ENCODE data around the gene CENPV.
"Not testable (repeated sequence)": the region's sequence is repeated elsewhere in the genome, so short reads cannot be mapped to it uniquely, and the experiment has no call there.

Gene CENPV

DNA sequence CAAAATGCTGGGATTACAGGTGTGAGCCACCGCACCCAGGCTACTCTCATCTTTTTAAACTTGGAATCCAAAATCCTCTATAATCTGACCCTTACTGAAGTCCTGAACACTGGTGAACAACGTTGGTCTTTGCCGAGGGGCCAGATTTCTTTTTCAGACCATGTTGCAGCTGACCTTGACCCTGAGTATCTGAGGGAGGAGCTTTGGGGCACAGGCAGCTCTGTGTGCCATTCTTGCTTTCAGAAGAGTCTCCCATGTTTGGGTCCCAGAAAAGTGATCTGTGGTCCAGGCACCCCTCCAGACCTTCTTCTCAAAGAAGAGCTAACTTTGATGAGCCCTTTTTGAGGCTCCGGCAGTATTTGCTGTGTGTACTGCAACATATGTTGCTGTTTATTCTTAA, 50.4 kb downstream of the CENPV start:
- Histone ChIP-seq H3K36me3 (ENCODE audit: control insufficient read depth, insufficient read depth, low read length) (no peaks in the 10 kb centered on the region), H3K4me3 (ENCODE audit: low read length) (no peak overlapping the region), H3K9me3 (ENCODE audit: control insufficient read depth, low read length) (no peaks in the 10 kb centered on the region), H3K4me1 (ENCODE audit: control insufficient read depth, insufficient read depth, low read length) (peaks cover 31% of the 10 kb centered on the region), H3K9ac (ENCODE audit: low read length) (no peak overlapping the region), H3K27me3 (ENCODE audit: control insufficient read depth, insufficient read depth, low read length) (no peaks in the 10 kb centered on the region)

DNA sequence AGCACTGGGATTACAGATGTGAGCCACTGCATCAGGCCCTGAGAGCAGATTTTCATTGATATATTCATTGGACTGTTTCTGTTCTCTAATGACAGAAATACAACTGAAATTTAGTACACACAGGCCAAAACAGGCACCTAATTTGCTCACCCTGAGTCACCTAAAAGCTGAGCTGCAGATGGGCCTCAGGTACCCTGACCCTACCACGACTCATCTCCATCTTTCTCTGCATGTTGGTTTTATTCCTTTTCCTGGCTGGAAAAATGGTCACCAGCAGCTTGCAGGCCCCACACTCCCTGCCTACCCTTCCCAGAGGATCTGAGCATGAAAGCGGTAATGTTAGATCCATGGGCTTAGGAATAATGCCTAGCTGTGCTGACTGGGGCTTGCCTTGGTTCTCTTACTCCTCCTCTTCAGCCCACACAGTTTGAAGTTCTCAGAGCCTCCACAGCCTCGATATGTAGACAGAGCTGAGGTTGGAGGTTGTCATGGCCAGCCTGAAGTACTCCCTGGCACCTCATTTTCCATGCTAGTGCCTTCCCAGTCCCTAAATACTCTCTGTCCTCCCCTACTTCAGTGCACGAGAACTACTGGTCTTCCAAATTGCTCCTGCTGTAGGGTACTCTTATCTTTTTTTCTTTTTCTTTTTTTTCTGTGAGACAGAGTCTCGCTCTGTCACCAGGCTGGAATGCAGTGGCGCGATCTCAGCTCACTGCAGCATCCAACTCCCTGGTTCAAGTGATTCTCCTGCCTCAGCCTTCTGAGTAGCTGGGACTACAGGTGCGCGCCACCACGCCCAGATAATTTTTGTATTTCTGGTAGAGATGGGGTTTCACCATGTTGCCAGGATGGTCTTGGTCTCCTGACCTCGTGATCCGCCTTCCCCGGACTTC, 51.1 kb downstream of the CENPV start:
- Histone ChIP-seq H3K4me3 (ENCODE audit: low read length) (no peak overlapping the region), H3K36me3 (ENCODE audit: control insufficient read depth, insufficient read depth, low read length) (no peaks in the 10 kb centered on the region), H3K9me3 (ENCODE audit: control insufficient read depth, low read length) (no peaks in the 10 kb centered on the region), H3K9ac (ENCODE audit: low read length) (no peak overlapping the region), H3K4me1 (ENCODE audit: control insufficient read depth, insufficient read depth, low read length) (peaks cover 34% of the 10 kb centered on the region), H3K27me3 (ENCODE audit: control insufficient read depth, insufficient read depth, low read length) (no peaks in the 10 kb centered on the region)

DNA sequence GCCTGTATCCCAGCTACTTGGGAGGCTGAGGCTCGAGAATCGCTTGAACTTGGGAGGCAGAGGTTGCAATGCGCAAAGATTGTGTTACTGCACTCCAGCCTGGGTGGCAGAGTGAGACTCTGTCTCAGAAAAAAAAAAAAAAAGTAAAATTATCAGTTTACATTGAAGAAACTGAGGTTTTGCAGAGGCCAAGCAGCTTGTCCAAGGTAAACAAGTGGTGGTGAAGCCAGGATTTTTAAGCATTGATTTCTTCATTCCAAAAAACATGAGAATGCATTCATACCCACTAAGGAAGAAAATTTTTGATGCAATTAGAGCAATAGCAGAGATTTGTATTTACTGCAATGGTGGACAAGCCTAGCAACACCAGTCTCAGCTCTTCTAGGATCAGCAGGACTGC, 52.7 kb downstream of the CENPV start:
- H3K36me3 ChIP-seq (ENCODE audit: control insufficient read depth, insufficient read depth, low read length), result no peaks in the 10 kb centered on the region
- H3K27me3 ChIP-seq (ENCODE audit: control insufficient read depth, insufficient read depth, low read length), result no peaks in the 10 kb centered on the region
- H3K4me1 ChIP-seq (ENCODE audit: control insufficient read depth, insufficient read depth, low read length), result peaks cover 33% of the 10 kb centered on the region
- H3K9ac ChIP-seq (ENCODE audit: low read length), result no peak overlapping the region
- no peak overlapping the region for H3K4me3 ChIP-seq (ENCODE audit: low read length)
- no peaks in the 10 kb centered on the region for H3K9me3 ChIP-seq (ENCODE audit: control insufficient read depth, low read length)

DNA sequence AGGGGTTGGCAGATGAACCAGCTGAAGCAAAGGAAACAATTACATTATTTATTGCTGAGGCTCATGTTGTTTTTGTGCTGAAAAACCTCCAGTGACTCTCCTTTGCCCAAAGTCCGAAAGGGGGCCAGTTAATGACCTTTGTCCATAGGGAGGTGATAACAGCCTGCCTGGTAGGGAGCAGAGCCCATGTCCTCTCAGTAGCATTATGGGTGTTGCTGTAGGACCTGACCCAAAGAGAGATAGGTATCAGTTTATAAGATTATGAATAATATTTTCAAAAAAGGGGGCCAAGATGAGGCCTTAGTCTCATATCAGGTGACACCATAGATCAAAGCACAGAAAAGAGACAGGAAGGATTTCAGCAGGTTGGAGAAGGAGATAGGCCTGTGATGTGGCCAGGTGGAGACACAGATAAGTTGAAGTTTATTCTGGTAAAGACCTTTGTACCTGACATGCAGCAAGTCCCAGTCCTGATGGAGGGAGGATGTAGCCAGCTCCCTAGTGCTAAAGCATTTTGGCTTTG, 55.1 kb downstream of the CENPV start:
- H3K4me3 ChIP-seq (ENCODE audit: low read length), result peak overlapping the region; percentile 41
- peak overlapping the region; percentile 57 for H3K9ac ChIP-seq (ENCODE audit: low read length)
- H3K9me3 ChIP-seq (ENCODE audit: control insufficient read depth, low read length), result no peaks in the 10 kb centered on the region
- no peaks in the 10 kb centered on the region for H3K36me3 ChIP-seq (ENCODE audit: control insufficient read depth, insufficient read depth, low read length)
- H3K4me1 ChIP-seq (ENCODE audit: control insufficient read depth, insufficient read depth, low read length), result peaks cover 51% of the 10 kb centered on the region
- H3K27me3 ChIP-seq (ENCODE audit: control insufficient read depth, insufficient read depth, low read length), result no peaks in the 10 kb centered on the region

DNA sequence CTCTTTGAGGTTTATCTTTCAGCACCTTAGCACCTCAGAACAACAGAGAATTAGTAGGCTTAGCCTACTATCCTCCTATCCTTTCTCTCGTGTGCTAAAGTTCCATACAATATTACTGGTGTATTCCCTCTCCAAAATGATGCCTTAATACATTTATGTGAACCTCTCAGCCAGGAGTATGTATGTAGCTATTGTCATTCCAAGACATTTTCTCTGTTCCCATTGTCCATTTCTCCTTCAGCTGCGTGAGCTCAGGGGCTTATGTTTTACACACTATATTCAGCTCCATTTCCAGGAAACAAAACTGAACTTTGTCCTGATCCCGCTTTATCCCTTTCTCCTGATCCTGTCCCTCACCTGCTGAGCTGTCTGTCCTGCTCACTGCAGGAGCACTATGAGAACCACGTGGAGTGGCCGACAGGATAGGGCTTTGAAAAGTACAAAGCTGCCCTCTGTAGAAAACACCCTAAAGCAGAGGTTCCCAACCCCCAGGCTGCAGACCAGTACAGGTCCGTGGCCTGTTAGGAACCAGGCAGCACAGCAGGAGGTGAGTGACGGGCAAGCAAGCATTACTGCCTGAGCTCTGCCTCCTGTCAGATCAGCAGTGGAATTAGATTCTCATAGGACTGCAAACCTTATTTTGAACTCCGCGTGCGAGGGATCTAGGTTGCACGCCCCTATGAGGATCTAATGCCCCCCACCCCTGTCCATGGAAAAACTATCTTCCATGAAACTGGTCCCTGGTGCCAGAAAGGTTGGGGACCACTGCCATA, 55.7 kb downstream of the CENPV start:
- H3K9ac ChIP-seq (ENCODE audit: low read length), result peak overlapping the region; percentile 57

DNA sequence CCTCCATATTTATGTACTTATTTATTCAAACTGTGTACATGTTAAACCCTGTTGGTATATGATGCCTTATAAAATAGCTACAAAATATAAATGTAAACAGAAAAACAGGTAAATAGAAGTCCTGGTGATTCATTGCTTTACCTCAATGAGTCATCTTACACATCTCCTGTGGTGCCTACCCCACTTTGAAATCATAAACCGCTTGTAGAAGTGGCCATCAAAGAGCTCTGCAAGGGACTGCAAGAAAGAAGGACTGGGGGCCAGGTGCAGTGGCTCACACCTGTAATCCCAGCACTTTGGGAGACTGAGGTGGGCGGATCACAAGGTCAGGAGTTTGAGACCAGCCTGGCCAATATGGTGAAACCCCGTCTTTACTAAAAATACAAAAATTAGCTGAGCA, 57.2 kb downstream of the CENPV start:
- not testable (repeated sequence) for H3K4me3 ChIP-seq (ENCODE audit: low read length); H3K9me3 ChIP-seq (ENCODE audit: control insufficient read depth, low read length); H3K27me3 ChIP-seq (ENCODE audit: control insufficient read depth, insufficient read depth, low read length); H3K9ac ChIP-seq (ENCODE audit: low read length); H3K36me3 ChIP-seq (ENCODE audit: control insufficient read depth, insufficient read depth, low read length)
- H3K4me1 ChIP-seq (ENCODE audit: control insufficient read depth, insufficient read depth, low read length), result peaks cover 51% of the 10 kb centered on the region

More for the DNA sequence above, 55.7 kb downstream of the CENPV start:
- Histone ChIP-seq H3K36me3 (ENCODE audit: control insufficient read depth, insufficient read depth, low read length) (no peaks in the 10 kb centered on the region), H3K27me3 (ENCODE audit: control insufficient read depth, insufficient read depth, low read length) (no peaks in the 10 kb centered on the region), H3K4me1 (ENCODE audit: control insufficient read depth, insufficient read depth, low read length) (peaks cover 51% of the 10 kb centered on the region), H3K9me3 (ENCODE audit: control insufficient read depth, low read length) (no peaks in the 10 kb centered on the region), H3K4me3 (ENCODE audit: low read length) (peak overlapping the region; percentile 41)

DNA sequence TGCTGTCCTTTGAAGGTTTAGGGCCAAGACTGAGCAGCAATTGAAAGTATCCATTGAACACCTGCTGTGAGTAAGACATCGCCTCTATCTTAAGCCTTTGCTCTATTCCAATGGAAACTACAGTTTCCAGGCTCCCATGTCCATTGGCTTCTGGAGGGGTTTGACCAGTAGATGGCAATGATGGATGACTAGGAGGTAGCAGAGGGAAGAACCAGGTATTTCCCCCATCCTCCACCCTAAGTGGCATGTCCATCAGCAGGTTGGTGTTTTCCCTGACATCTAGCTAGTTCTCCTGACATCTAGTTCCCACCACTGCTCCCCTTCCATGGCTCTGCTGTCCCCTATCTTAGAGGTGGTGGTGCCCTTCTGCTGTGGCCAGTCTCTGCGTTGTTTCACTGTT, 58.7 kb downstream of the CENPV start:
- Histone ChIP-seq H3K9me3 (ENCODE audit: control insufficient read depth, low read length) (no peaks in the 10 kb centered on the region), H3K36me3 (ENCODE audit: control insufficient read depth, insufficient read depth, low read length) (no peaks in the 10 kb centered on the region)

DNA sequence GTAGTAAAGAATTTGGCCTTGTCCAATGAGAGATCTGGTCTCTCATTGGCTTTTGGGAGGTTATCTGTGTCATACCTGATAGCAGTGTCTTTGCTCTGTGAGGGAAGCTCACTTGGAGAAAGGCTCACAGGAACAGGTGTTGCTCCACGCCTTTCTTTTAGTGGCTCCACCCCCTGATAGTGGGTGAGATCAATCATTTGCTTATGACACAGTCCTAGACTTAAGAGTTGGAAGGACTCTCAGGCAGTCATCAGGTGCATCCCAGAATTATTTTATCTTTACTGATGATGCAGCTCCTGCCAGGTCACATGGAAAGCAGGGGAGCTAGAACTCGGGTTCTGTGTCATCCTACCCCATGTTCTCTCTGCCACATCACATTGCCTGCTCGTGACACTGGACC, 59.3 kb downstream of the CENPV start:
- H3K36me3 ChIP-seq (ENCODE audit: control insufficient read depth, insufficient read depth, low read length), result no peaks in the 10 kb centered on the region
- H3K9ac ChIP-seq (ENCODE audit: low read length), result no peak overlapping the region
- H3K4me3 ChIP-seq (ENCODE audit: low read length), result no peak overlapping the region
- H3K9me3 ChIP-seq (ENCODE audit: control insufficient read depth, low read length), result no peaks in the 10 kb centered on the region
- no peaks in the 10 kb centered on the region for H3K27me3 ChIP-seq (ENCODE audit: control insufficient read depth, insufficient read depth, low read length)
- H3K4me1 ChIP-seq (ENCODE audit: control insufficient read depth, insufficient read depth, low read length), result peaks cover 47% of the 10 kb centered on the region

More for the DNA sequence above, 58.7 kb downstream of the CENPV start:
- Histone ChIP-seq H3K4me3 (ENCODE audit: low read length) (no peak overlapping the region), H3K9ac (ENCODE audit: low read length) (no peak overlapping the region), H3K4me1 (ENCODE audit: control insufficient read depth, insufficient read depth, low read length) (peaks cover 45% of the 10 kb centered on the region), H3K27me3 (ENCODE audit: control insufficient read depth, insufficient read depth, low read length) (no peaks in the 10 kb centered on the region)
